ENCODE measurements around the gene ACAP1.

Gene ACAP1

DNA sequence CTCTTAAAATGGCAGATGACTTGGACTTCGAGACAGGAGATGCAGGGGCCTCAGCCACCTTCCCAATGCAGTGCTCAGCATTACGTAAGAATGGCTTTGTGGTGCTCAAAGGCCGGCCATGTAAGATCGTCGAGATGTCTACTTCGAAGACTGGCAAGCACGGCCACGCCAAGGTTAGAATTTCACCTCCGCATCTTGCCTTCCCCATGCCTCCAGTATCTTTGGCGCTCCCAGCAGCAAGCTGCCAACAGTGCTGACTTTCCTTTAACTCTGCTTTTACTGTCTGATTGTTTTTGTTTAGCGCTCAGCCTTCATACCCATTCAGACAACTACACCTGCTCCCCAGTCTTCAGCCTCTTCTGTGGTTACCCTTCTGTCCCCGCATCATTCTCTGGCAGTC is 26.7 kb upstream of the ACAP1 start:
- DNase-seq (ENCODE audit: low read depth, low spot score) = no peak

DNA sequence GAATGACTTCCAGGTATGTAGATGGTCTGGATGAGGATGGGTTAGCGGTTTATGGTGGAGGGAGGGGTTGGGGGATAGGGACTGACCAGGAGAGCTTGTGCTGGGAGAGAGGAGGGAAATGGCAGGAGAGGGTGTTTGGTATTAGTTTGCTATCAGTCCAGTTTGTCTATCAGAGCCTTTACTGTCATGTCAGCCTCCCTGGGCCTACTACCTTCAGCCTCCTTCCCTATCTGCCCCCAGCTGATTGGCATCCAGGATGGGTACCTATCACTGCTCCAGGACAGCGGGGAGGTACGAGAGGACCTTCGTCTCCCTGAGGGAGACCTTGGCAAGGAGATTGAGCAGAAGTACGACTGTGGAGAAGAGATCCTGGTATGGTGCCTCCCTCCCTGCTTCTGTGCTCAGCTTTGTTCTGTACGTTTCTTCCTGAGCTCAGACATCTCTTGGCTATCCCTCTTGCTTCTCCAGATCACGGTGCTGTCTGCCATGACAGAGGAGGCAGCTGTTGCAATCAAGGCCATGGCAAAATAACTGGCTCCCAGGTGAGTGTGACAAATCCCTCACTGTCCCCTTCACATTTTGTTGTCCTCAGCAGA is 25.1 kb upstream of the ACAP1 start:
- no peak for DNase-seq (ENCODE audit: low read depth, low spot score)

DNA sequence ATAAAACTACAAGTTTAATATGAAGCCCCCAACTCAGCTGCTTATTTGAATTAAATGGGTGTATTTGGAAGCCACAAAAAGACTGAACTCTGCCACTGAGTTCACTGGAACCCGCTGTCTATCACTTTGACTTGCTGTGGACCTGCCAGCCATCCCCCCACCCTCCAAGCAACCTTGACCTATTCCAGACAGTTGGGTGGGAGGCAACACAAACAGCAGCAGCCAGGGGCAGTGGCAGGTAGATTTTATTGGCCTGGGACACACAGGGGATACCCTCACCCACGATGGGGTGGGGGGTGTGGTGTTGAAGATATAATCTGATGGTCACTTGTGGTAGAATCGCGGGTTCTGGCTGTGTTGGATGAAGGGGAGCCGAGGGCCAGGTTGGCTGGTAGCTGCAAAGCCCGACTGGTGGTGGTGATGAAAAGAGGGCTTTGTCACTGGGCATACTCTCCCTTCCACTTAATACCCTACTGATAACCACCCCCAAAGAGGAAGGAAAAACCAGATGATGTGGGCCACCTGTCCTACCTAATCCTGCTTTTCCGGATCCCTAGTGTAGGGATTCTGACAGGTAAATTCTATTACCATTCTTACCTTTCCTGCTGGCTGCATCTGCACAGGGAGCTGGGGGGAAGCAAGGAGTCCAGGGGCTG is 23.8 kb upstream of the ACAP1 start:
- no peak for DNase-seq (ENCODE audit: low read depth, low spot score)

DNA sequence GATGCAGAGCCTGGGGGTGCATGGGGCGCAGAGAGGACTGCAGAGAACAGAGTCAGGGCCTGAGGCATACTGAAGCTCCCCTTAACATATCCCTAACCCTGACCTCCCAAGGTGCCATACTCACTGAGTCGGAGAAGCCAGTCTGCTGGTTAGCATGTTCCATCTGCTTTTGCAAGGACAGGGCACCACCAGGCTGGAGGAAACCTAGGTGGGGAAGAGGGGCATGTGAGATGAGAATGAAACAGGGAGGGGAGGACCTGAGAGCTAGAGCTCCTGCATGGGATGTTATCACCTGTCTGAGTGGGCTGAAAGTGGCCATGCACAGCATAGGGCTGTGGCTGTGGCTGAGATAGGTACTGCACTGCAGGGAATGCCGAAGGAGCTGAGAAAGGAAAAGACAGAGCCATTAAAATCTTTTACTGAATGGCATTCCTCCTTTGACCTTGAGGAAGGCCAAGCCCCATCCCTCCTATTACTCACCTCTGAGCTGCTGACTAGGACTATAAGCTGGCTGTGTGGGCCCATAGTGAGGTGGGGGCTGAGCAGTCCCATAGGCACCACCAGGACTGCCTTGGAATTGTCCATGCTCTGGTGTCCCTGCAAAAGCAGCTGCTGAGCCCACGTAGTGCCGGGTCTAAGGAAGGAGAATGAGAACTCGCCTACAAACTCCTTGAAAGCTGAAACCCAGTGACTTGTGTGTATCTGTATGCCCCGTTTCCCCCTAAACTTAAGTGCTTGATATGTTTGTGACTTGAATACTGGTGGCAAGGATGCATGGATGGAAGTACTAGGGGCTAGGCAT is 23.0 kb upstream of the ACAP1 start:
- DNase-seq (ENCODE audit: low read depth, low spot score) = no peak

DNA sequence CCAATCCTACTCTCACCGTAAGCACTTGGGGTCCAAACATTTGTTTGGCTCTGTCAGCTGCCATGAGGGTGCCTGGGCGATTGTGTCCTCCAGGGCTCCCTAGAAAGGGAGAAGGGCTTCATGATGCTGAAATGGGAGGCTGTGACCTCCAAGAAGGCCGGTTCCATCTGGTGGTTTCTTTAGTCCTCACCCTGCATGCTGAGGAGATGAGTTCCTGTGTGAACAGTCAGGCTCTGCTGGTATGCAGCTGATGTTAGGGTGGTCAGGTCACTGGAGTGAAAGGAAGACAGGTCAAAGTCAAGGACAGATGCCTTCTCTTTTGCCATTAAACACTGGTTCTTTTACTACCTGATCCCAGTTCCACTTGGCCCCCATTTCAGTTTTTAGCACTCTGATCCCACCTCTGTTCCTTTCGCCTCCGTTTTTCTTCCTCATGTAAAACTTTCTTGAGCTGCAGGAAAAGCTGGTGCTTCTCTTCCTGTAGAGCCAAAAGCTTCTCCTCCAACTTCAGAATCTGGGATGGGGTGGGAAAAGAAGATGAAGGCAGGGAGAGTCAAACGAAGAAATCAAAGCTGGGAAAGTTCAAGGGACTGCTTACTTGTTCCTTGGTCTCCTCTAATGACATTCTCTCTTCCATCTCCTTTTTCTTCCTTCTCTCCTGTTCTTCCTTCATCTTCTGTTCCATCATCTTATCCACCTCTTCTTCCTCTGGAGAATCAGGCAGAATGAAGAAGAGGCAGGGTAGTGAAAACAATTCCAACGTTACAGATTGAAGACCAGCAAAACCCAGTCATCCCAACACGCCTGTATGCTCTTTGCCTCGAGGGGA is 22.2 kb upstream of the ACAP1 start:
- no peak for DNase-seq (ENCODE audit: low read depth, low spot score)

DNA sequence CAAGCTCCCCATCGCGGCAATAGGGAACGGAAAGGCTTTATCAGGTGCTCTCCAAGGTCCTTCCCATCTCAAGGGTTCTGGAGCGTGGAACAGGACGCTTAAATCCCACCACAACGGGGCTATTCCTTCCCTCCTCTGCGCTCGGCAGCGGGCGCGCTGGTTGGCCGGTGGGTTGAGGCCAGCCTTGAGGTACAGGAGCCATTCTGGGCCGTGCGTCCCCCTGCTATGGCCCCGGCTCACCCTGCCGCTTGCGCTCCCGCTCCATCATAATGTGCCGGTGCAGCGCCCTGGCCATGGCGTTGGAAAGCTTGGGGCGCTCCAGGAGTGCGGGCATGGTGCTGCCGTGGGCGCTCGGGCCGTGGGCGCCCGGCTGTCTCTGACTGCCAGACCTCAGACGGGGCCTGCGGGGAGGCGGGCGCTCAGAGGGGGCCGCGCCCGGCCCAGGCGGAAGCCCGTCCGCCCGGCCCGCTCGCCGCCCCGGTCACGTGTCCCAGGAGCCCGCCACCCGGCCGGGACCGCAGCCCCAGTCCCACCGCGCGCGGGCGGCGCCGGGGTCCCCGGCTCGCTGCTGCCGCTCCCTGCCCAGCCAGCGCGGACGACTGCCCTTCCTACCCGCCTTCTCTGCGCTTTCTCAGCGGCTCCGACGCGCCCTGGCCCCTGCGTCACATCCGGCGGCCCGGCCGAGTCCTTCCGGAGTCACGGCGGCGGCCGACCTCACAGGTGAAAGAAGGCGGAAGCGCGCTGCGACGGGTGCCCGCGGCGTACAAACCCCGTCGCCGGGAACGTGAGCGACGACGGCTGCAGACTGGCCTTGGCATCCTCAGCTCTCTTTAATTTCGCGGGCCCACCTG is 21.4 kb upstream of the ACAP1 start, which contains the start of gene GPS2:
TSS of gene GPS2 (minus strand) at position 642 of the 851 bp plus-strand sequence. CDS start at position 334, 308 bp downstream.
- DNase-seq (ENCODE audit: low read depth, low spot score) = peak; percentile 86

DNA sequence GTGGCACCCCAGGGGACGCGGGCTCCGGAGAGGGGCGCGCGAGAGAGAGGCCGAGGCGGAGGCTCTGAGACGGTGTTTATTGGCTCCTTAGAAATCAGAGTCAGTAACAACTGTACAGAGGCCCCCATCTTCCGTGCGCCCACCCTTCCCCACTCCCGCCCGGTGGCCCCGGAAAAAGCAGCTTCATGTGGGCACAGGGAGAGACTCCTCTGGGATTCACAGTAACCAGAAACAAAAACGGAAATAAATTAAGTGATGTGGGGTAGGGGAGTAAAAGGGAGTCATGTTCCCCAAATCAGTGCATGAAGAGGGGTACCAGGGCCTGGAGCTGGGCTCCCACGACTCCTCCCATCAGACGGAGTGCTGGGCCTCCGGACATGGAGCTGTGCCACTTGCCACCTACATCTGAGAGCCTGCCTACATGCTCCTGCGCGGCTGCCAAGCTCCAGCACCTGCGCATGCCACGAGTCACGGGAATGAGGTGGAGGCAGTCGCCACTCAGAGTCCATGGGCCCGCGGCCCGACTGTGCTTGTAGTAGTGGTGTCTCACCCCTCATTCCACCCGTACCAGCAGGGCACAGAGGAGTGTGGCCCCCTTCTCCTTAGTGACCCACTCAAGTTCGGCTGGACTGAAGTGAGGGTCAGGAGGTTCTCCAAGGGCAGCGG is 20.6 kb upstream of the ACAP1 start:
- no peak for DNase-seq (ENCODE audit: low read depth, low spot score)

DNA sequence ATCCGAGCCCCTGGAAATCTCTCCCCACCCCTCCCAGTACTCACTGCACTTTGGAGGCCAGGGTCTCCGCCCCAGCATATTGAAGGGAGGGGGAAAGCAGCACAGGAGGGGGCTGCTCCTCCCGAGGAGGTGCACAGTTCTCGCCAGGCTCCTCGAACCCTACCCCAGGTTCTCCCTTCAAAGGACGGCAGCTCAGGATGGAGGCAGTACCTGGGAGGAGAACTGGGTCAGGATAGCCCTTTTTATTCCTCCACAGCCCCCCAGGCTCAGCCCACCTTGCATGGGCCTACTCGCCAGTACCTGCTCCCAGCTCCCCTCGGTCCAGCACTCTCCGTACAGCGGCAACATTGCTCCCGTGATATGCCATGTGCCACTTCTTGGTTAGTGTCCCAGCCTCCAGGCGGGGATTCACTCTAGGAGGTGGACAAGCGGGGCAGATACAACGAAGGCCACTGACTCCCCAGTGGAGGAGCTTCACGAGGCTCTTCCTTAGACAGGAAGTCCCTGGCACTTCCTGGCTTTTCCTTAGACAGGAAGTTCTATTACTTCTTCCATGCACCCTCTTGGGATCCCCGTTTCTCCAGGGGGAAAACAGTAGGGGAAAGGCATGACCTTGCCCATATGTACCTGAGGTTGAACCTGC is 19.0 kb upstream of the ACAP1 start:
- no peak for DNase-seq (ENCODE audit: low read depth, low spot score)

DNA sequence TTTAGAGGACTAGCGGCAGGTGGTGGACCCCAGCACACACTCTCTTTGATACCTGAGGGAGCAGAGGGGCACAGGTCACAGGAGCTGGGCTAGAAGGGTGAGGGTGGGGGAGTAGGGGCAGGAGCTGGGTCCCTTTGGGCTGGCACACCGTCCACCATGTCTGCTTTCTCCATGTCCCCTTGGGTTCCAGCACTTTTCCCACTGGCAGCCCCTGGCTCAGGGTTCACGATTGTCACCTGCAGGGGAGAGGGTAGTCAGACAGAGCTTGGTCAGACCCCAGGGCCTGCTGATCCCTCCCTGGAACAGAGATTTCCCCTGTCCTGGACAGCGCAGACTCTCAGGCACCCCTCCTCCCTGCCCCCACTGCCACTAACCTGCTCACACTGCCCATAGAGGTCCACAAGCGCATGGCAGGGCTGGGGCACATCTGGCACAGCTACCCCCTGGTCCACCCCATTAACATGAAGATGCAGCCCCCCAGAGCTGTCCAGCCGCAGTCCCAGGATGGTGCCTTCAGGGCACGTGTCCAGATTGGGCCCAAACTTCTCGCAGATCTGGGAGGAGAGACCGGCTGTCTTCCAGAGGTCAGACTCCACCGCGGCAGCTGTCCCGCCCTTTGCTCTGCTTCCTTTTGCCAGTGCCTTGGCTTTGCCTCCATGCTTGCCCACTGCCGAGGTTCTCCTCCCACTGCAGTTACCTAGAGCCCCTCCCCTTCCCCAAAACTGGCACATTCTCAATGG is 18.0 kb upstream of the ACAP1 start:
- DNase-seq (ENCODE audit: low read depth, low spot score) = no peak

DNA sequence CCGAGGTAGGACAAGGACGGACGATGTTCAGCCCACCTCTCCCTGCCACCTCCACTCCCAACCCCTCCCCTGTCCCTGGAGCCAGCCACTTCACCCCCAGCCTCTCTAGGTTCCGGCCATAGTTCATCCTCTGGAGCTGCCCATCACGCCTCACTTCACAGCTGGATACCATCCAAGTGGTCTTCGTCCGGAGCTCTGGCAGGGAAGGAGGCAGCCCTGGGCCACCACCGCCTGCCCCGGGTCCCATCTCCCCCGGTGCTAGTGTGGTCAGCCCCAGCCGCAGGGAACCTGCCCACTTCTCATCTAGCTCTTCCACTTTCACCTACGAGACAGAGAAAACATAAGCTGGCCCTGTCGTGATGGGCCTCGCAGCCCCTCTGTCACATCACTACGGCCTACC is 14.9 kb upstream of the ACAP1 start:
- DNase-seq (ENCODE audit: low read depth, low spot score) = no peak

DNA sequence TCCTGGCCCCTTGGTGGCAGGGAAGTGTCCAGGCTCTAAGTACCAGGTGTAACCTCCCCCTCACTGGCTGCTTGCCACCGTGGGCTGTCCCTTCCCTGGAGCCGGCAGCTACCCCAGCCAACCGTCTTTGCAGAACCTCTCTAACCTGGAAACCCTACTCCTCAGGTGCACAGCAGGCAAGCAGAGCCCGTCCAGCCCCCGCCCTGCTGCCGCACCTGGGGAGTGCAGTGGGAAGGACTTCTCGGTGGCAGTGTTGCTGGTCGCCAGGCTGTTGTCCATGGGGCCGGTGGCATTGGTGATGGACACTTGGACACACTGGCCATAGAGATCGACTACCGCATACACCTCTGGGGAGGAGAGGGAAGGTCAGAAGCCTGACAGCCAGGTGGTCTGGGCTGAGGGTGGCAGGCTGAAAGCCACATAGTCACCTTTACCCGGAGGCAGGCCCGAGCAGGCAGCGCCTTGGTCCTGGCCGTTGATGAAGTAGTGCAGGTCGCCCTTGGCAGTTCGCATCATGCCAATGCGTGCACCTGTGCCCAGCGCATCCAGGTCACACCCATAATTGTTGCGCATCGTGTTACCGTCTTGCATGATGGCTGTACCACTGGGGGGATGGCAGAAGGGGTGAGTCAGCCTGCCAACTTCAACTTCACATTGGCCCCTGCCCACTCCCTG is 13.7 kb upstream of the ACAP1 start:
- no peak for DNase-seq (ENCODE audit: low read depth, low spot score)

DNA sequence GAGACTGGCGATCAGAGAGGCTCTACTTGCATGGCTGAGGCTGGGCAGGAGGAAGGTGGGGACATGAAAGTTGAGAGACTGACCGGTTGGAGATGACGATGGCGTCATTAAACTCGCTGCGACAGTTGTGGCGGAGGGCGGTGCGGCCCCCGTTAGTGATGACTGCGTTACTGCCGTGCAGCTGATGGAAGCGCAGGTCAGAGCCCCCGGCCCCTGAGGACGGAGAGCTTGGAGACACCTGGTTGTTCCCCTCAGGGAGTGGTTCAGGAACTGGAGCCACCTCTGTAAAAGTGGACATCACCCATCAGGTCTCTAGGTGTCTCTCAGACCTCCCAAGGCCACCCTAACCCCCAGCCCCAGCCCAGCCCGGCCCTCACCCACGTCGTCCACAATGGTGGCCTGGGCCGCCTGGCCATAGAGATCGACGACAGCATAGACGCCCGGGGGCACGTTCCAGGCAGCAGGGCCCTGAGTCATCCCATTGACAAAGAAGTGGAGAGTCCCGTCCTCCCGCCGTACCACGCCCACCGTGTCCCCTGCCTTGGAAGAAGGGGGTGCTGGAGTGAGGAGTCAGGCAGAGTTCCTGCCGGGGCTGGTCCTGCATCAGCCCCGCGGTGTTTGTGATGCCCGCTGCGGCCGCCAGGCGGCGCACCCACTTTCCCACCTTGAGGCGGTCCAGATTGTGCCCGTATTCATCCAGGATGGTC is 12.4 kb upstream of the ACAP1 start:
- no peak for DNase-seq (ENCODE audit: low read depth, low spot score)

DNA sequence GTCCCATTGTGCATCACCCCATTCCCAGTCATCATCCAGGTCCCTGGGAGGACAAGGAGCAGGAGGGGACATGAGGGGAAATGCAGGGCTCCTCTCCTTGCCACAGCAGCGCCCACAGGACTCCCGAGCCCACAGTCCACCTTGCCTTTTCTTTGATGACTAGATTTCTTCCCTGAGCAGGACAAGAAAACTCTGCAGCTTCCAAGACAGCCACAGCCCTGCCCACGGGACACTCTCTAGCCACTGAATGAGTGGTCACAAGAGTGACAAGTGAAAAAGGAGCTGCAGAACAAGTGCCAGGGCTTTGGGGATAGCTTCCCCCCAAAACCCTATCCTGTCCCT is 11.9 kb upstream of the ACAP1 start:
- DNase-seq (ENCODE audit: low read depth, low spot score) = no peak

DNA sequence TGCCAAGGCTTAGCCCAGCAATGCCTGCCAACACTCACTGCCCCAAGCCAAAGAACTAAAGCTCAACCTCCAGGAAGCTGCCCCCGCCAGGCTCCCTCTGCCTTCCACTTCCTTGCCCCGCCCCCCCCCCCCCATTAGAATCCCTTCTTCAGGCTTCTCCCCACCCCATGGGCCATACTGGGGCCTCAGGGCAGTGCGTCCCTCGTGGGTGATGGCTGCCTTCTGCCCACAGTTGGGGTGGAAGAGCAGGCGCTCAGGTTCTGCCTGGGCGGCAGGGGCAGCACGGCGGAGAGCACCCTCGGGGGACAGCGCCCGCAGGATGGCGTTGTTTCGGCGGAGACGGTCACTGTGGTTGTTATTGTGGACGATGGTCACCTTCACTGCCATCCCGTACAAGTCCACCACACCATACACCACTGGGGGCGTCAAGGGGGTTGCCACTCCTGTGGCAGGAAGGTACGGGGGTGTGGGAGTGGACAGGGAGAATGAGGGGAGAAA is 11.2 kb upstream of the ACAP1 start:
- no peak for DNase-seq (ENCODE audit: low read depth, low spot score)

DNA sequence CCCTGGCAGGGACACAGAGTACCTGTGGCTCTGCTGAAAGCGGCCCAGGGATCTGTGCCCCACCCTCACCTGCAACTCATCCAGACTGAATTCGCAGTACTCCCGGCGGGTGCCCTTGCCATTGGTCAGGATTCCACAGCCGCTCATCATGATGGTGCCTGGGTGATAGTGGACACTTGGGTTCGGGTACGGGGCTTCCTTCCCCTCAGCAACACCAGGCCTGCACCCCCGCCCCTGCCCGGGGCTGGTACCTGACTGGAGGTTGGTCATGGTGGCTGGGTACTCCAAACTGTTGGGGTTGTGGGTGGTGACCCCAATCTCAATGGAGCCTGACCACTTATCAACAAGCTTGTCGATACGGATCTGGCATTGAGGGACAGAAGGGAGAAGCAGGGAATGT is 10.1 kb upstream of the ACAP1 start:
- no peak for DNase-seq (ENCODE audit: low read depth, low spot score)

DNA sequence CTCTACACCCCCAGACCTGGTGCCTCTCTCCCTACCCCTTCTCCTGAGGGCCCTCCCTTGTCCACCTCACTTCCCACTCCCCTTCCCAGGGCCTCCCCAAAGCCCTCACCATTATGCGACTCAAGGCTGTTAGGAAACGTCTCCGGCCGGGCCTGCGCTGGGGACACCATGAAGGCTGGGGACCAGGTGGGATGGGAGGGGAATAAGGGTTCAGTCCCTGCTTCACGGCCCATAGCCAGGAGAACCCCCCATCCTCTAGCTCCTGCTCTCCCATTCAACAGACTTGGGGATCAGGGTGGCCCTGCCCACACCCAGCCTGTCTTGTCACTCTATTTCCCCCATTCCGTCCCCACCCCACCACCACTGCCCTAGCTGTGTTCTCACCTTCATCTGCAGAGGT is 9.3 kb upstream of the ACAP1 start:
- DNase-seq (ENCODE audit: low read depth, low spot score) = no peak

DNA sequence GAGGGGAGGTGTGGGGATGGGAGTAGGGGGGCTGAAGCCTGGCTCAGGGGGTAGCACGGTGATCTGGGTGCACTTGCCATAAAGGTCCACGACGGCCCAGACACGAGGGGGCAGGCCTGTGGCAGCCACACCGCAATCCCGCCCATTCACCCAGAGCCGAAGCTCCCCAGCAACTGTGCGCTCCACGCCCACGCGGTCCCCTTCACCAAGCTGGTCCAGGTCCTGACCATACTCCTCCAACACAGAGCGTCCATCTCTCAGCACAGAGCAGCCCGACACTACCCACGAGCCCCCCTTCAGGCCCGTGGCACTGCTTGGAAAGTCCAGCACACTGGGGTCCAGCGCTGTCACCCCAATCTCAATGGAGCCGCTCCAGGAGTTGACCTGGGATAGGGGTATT is 8.8 kb upstream of the ACAP1 start:
- DNase-seq (ENCODE audit: low read depth, low spot score) = no peak

DNA sequence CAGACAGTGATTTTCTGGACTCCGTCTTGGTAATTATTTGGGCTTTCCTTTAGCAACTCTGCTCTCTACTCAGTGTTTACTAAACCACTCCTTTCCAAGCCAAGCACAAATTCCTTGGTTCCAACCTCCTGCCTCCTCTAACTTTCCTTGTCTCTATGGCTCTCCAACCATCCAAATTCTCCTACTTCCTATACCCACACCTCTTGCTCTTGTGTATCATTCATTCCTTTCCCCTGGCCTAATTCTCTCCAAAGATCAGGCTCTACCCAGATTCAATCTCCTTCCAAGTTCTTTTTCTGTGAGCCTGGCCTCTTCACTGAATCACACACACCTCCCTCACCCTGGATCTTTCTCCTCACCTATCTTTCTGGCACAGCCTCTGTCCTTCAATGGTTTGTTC is 8.3 kb upstream of the ACAP1 start:
- DNase-seq (ENCODE audit: low read depth, low spot score) = no peak
